DMS114 treated with DMSO at 0.1 percent for 48 hours (cell line): ENCODE measurements around the gene DAZAP1.

Experiments
- DNase-seq: peaks from one replicate; lab custom pipeline; 2025; ENCODE audit not compliant: unreplicated experiment; lab: John Stamatoyannopoulos, UW

The DAZAP1 gene

DNA sequence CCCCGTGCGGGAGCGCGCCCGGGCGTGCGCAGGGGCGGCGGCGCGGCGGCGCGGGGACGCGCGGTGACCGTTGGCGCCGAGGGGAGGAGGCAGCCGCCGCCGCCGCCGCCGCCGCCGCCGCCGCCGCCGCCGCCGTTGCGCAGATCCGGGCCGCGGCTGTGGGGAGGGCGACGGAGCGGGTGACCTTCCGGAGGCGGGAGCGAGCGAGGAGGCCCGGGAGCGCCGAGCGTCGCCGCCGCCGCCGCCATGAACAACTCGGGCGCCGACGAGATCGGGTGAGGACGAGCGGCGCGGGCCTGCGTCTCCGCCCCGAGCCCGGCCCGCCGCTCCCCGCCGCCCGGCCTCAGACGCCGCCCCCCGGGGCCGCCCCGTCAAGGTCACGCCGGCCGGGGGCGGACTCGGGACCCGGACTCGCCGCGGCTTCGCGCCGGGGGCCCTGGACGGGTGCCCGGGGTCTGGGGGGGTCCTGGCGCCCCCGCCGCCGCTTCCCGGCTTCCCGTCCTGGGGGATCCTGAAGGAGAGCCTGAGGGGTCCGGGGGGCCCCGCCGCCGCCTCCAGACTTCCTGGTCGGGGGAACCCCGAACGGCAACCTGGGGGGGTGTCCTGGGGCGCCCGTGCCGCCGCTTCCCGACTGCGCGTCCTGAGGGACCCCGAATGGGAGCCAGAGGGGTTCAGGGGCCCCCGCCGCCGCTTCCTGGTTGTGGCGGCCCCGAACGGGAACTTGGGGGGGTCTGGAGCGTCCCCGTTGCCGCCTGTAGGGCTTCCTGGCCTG lies at the start of gene DAZAP1:
DAZAP1 (plus strand) TSS at position 59 of the 772 bp plus-strand sequence; CDS start at position 247, 188 bp downstream.
- DNase-seq: no peak

DNA sequence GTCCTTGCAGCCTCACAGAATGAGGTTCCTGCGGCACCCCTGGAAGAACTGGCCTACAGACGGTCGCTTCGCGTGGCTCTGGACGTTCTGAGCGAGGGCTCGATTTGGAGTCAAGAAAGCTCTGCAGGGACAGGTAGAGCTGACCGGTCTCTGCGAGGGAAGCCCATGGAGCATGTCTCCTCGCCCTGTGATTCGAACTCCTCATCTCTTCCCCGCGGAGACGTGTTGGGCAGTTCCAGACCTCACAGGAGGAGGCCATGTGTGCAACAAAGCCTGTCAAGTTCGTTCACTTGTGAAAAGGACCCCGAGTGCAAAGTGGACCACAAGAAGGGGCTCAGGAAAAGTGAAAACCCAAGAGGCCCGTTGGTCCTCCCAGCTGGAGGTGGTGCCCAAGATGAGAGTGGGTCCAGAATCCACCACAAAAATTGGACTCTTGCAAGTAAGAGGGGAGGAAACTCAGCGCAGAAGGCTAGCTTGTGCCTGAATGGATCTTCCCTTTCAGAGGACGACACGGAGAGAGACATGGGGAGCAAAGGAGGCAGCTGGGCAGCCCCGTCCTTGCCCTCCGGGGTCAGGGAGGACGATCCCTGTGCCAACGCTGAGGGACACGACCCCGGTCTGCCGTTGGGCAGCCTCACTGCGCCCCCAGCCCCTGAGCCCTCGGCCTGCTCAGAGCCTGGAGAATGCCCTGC lies 47.1 kb upstream of the DAZAP1 start:
- DNase-seq: no peak

- DNase-seq: no peak
These were observed 46.4 kb upstream of the DAZAP1 start for GRCh38 chr19:1360818-1361461.

- DNase-seq: no peak
These were observed 45.6 kb upstream of the DAZAP1 start for GRCh38 chr19:1361601-1362386.

GRCh38 chr19:1362387-1363257 lies 44.8 kb upstream of the DAZAP1 start:
- DNase-seq: no peak

DNA sequence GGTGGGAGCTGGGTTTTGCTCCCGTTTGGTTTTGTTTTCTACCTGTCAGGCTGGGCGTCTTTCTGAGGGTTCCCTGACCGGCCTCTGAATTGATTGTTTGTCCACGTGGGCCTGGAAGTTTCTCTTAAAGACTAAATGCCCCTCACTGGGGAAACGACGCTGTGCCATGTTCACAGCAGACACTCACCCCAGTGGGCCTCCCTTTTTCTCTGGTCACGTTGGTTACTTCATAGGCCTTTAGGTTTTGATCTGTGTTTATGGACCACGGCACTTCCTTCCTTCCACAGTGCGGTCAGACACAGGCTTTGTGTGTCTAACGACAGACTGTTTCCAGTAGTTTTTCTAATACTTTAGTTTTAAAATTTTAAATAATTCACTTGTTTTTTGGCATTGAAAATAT lies 43.8 kb upstream of the DAZAP1 start:
- DNase-seq: no peak

GRCh38 chr19:1364070-1364704 lies 43.2 kb upstream of the DAZAP1 start:
- peak; percentile 4 for DNase-seq

- no peak for DNase-seq
These were observed 41.8 kb upstream of the DAZAP1 start for GRCh38 chr19:1365319-1366269.

GRCh38 chr19:1366296-1366695 lies 41.1 kb upstream of the DAZAP1 start:
- no peak for DNase-seq

GRCh38 chr19:1366899-1367870 lies 40.2 kb upstream of the DAZAP1 start:
- no peak for DNase-seq

GRCh38 chr19:1369214-1369805 lies 38.1 kb upstream of the DAZAP1 start:
- no peak for DNase-seq

DNA sequence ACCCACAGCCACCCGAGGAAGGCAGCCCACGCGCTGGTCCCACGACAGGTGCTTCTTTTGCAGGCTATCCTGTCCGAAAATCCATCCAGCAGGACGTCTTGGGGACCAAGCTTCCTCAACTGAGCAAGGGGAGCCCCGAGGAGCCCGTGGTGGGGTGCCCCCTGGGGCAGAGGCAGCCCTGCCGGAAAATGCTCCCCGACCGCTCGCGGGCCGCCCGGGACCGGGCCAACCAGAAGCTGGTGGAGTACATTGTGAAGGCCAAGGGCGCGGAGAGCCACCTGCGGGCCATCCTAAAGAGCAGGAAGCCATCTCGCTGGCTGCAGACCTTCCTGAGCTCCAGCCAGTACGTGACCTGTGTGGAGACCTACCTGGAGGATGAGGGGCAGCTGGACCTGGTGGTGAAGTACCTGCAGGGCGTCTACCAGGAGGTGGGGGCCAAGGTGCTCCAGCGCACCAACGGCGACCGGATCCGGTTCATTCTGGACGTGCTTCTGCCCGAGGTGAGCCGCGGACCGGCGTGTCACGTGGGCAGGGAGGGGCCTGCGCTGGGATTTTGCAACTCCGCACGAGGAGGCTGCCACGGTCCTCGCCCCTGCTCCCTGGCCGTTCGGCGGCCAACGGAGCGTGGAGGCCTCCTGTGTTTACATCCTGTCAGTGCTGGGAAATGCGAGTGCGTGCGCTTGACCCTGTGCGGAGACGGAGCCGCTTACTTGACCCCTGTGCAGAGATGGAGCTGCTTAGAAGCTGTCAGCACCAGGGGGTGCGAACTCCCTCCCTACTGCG lies 36.6 kb upstream of the DAZAP1 start:
- no peak for DNase-seq

GRCh38 chr19:1373042-1373533 lies 34.3 kb upstream of the DAZAP1 start:
- DNase-seq: no peak

- no peak for DNase-seq
These were observed 33.7 kb upstream of the DAZAP1 start for GRCh38 chr19:1373534-1374249.

DNA sequence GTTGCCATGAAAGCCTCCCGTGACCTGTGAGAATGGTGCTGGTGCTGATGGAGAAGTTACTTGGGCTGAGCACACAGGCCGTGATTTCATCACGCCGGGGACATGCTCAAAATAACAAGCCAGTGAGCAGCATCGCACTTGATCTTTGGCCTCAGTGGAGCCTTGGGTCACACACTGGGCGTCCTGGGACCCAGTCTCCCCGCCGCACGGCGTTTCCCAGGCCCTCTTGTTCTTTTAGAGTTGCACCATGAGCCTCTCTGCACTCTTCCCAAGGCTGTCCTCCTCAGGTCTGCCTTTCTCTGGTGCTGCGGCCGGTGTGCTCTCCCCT lies 33.2 kb upstream of the DAZAP1 start:
- DNase-seq: no peak

DNA sequence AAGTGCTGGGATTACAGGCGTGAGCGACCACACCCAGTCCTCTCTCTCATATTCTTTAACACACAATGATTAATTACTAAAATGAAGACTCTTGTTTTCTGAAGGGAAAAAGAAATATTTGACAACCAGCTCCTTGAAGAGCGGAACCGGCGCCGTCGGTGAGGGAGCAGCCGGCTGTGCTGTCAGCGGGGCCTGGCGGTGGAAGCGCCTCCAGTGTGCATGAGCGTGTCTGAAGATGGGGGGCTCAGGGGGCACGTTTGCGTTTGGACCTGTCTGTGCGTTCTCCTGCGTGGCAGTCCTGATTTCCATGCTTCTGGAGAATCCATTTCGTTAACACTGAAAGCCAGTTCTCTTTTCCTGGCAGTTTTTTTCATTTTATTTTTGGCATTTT lies 31.0 kb upstream of the DAZAP1 start:
- DNase-seq: no peak
